SU-DHL-6 (cell line): ENCODE measurements around the gene TMEM87B.

Experiments
- EZH2phosphoT487 ChIP-seq: fragments of 200-600 bp; sonication (generic), shearing (Covaris generic); conservative IDR thresholded peaks from 2 replicates; pipeline ENCODE4 v1.6.1; 2018; ENCODE audit warnings: mild to moderate bottlenecking, antibody characterized with exemption, low read length, moderate library complexity, mixed read lengths
- TF ChIP-seq, protein P1 (sequence below): fragments of 200-600 bp; sonication (generic); IDR thresholded peaks from one replicate; pipeline ENCODE4 v1.5.1; 2017; ENCODE audit warnings: antibody characterized with exemption, mild to moderate bottlenecking, low read length, moderate library complexity; ENCODE audit not compliant: insufficient read depth, poor library complexity, severe bottlenecking

- TF ChIP-seq, protein P1, sequence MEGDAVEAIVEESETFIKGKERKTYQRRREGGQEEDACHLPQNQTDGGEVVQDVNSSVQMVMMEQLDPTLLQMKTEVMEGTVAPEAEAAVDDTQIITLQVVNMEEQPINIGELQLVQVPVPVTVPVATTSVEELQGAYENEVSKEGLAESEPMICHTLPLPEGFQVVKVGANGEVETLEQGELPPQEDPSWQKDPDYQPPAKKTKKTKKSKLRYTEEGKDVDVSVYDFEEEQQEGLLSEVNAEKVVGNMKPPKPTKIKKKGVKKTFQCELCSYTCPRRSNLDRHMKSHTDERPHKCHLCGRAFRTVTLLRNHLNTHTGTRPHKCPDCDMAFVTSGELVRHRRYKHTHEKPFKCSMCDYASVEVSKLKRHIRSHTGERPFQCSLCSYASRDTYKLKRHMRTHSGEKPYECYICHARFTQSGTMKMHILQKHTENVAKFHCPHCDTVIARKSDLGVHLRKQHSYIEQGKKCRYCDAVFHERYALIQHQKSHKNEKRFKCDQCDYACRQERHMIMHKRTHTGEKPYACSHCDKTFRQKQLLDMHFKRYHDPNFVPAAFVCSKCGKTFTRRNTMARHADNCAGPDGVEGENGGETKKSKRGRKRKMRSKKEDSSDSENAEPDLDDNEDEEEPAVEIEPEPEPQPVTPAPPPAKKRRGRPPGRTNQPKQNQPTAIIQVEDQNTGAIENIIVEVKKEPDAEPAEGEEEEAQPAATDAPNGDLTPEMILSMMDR, result no peak
- no peak for TF ChIP-seq EZH2phosphoT487
Measured at GRCh38 chr2:112010751-112011150, 44.3 kb upstream of the TMEM87B start.
